ENCODE data around the gene SH3D19. TPM values are rescaled to one million over a fixed set of nuclear protein-coding genes. Genes with fewer than 3 reads are reported as not detected.

SH3D19 gene
- total and polyA plus RNA-seq, 2 experiments from 2014 or later: 28.2 to 54.7 TPM

GRCh38 chr4:151263455-151263854 is 62.0 kb downstream of the SH3D19 start:
- Histone ChIP-seq H3K36me3 (replicated peaks; ENCODE audit: insufficient read depth, low read depth) (no peaks in the 10 kb centered on the region), H3K27ac (no peak overlapping the region), H3K9me2 (replicated peaks; ENCODE audit: insufficient read depth) (no peaks in the 10 kb centered on the region), H3K9me3 (ENCODE audit: low read depth) (no peaks in the 10 kb centered on the region), H3K4me2 (no peak overlapping the region), H3K4me3 (no peak overlapping the region), H3K79me2 (peaks cover 51% of the 10 kb centered on the region), H3K4me1 (ENCODE audit: insufficient read depth) (peaks cover 7% of the 10 kb centered on the region), H3K27me3 (no peaks in the 10 kb centered on the region), H4K20me1 (ENCODE audit: insufficient read depth, poor library complexity, severe bottlenecking) (no peaks in the 10 kb centered on the region), H2AFZ (no peak overlapping the region)
- TF ChIP-seq, protein P1, sequence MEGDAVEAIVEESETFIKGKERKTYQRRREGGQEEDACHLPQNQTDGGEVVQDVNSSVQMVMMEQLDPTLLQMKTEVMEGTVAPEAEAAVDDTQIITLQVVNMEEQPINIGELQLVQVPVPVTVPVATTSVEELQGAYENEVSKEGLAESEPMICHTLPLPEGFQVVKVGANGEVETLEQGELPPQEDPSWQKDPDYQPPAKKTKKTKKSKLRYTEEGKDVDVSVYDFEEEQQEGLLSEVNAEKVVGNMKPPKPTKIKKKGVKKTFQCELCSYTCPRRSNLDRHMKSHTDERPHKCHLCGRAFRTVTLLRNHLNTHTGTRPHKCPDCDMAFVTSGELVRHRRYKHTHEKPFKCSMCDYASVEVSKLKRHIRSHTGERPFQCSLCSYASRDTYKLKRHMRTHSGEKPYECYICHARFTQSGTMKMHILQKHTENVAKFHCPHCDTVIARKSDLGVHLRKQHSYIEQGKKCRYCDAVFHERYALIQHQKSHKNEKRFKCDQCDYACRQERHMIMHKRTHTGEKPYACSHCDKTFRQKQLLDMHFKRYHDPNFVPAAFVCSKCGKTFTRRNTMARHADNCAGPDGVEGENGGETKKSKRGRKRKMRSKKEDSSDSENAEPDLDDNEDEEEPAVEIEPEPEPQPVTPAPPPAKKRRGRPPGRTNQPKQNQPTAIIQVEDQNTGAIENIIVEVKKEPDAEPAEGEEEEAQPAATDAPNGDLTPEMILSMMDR (IDR thresholded peaks at IDR 0.05; ENCODE audit: poor library complexity): no peak
- TF ChIP-seq EZH2 (IDR thresholded peaks at IDR 0.05; ENCODE audit: borderline replicate concordance) (no peak), EZH2phosphoT487 (IDR thresholded peaks at IDR 0.05; ENCODE audit: low read depth, severe bottlenecking, unreplicated experiment) (no peak)
- 79% methylated on average over 2 of the region's 2 CpGs for WGBS (ENCODE audit: low lambda C conversion rate, missing lambda C conversion rate)
- DNase-seq (ENCODE audit: low spot score): no peak

- no peak for TF ChIP-seq EZH2phosphoT487 (IDR thresholded peaks at IDR 0.05; ENCODE audit: low read depth, severe bottlenecking, unreplicated experiment)
- TF ChIP-seq, protein P1 (IDR thresholded peaks at IDR 0.05; ENCODE audit: poor library complexity): no peak
- no peak for TF ChIP-seq EZH2 (IDR thresholded peaks at IDR 0.05; ENCODE audit: borderline replicate concordance)
- 84% methylated on average over 2 of the region's 2 CpGs for WGBS (ENCODE audit: low lambda C conversion rate, missing lambda C conversion rate)
- Histone ChIP-seq H3K27me3 (no peaks in the 10 kb centered on the region), H2AFZ (no peak overlapping the region), H3K4me2 (no peak overlapping the region), H3K9me2 (replicated peaks; ENCODE audit: insufficient read depth) (no peaks in the 10 kb centered on the region), H3K9me3 (ENCODE audit: low read depth) (no peaks in the 10 kb centered on the region), H3K36me3 (replicated peaks; ENCODE audit: insufficient read depth, low read depth) (no peaks in the 10 kb centered on the region), H3K27ac (no peak overlapping the region), H3K4me1 (ENCODE audit: insufficient read depth) (peaks cover 7% of the 10 kb centered on the region), H3K79me2 (peaks cover 50% of the 10 kb centered on the region), H3K4me3 (no peak overlapping the region), H4K20me1 (ENCODE audit: insufficient read depth, poor library complexity, severe bottlenecking) (no peaks in the 10 kb centered on the region)
- no peak for DNase-seq (ENCODE audit: low spot score)
Observed at GRCh38 chr4:151260526-151260925, 64.9 kb downstream of the SH3D19 start.

GRCh38 chr4:151259752-151260151 is 65.7 kb downstream of the SH3D19 start:
- 100% methylated on average over 1 of the region's 1 CpG for WGBS (ENCODE audit: low lambda C conversion rate, missing lambda C conversion rate)
- no peak overlapping the region for H3K27ac ChIP-seq
- no peaks in the 10 kb centered on the region for H4K20me1 ChIP-seq (ENCODE audit: insufficient read depth, poor library complexity, severe bottlenecking)
- H2AFZ ChIP-seq: no peak overlapping the region
- H3K4me3 ChIP-seq: no peak overlapping the region
- H3K9me2 ChIP-seq (replicated peaks; ENCODE audit: insufficient read depth): no peaks in the 10 kb centered on the region
- H3K9me3 ChIP-seq (ENCODE audit: low read depth): no peaks in the 10 kb centered on the region
- H3K36me3 ChIP-seq (replicated peaks; ENCODE audit: insufficient read depth, low read depth): no peaks in the 10 kb centered on the region
- H3K79me2 ChIP-seq: peaks cover 50% of the 10 kb centered on the region
- no peak overlapping the region for H3K4me2 ChIP-seq
- H3K4me1 ChIP-seq (ENCODE audit: insufficient read depth): peaks cover 7% of the 10 kb centered on the region
- DNase-seq (ENCODE audit: low spot score): no peak
- TF ChIP-seq EZH2phosphoT487 (IDR thresholded peaks at IDR 0.05; ENCODE audit: low read depth, severe bottlenecking, unreplicated experiment) (no peak), EZH2 (IDR thresholded peaks at IDR 0.05; ENCODE audit: borderline replicate concordance) (no peak)
- TF ChIP-seq, protein P1 (IDR thresholded peaks at IDR 0.05; ENCODE audit: poor library complexity): no peak
- no peaks in the 10 kb centered on the region for H3K27me3 ChIP-seq

- 90% methylated on average over 4 of the region's 4 CpGs for WGBS (ENCODE audit: low lambda C conversion rate, missing lambda C conversion rate)
- H2AFZ ChIP-seq: no peak overlapping the region
Observed at GRCh38 chr4:151257704-151258103, 67.7 kb downstream of the SH3D19 start.

More at GRCh38 chr4:151257704-151258103, 67.7 kb downstream of the SH3D19 start:
- no peaks in the 10 kb centered on the region for H3K27me3 ChIP-seq
- no peaks in the 10 kb centered on the region for H3K4me1 ChIP-seq (ENCODE audit: insufficient read depth)
- no peak overlapping the region for H3K4me2 ChIP-seq
- DNase-seq (ENCODE audit: low spot score): no peak
- no peaks in the 10 kb centered on the region for H3K9me2 ChIP-seq (replicated peaks; ENCODE audit: insufficient read depth)
- no peak overlapping the region for H3K4me3 ChIP-seq
- H3K9me3 ChIP-seq (ENCODE audit: low read depth): no peaks in the 10 kb centered on the region
- H4K20me1 ChIP-seq (ENCODE audit: insufficient read depth, poor library complexity, severe bottlenecking): no peaks in the 10 kb centered on the region
- TF ChIP-seq EZH2 (IDR thresholded peaks at IDR 0.05; ENCODE audit: borderline replicate concordance) (no peak), EZH2phosphoT487 (IDR thresholded peaks at IDR 0.05; ENCODE audit: low read depth, severe bottlenecking, unreplicated experiment) (no peak)
- TF ChIP-seq, protein P1 (IDR thresholded peaks at IDR 0.05; ENCODE audit: poor library complexity): no peak
- H3K27ac ChIP-seq: no peak overlapping the region
- H3K79me2 ChIP-seq: peaks cover 40% of the 10 kb centered on the region
- no peaks in the 10 kb centered on the region for H3K36me3 ChIP-seq (replicated peaks; ENCODE audit: insufficient read depth, low read depth)

Measured in hepatocyte (in vitro differentiated cells).